PFSK-1 (cell line): Measurements from ENCODE around the gene SPNS3.

ENCODE experiments used
- FOXP2 ChIP-seq: optimal IDR thresholded peaks from 2 replicates; pipeline ENCODE3; 2011; ENCODE audit warnings: borderline replicate concordance, control low read depth, inconsistent platforms; ENCODE audit not compliant: insufficient read depth; ENCODE audit errors: extremely low read length, extremely low read depth
- POLR2AphosphoS5 ChIP-seq: IDR thresholded peaks from 2 replicates; pipeline ENCODE4 v1.6.1; 2012; ENCODE audit warnings: low read depth, mild to moderate bottlenecking, control low read depth, low read length, moderate library complexity
- SIN3A ChIP-seq: IDR thresholded peaks from 2 replicates; pipeline ENCODE4 v1.6.1; 2012; ENCODE audit warnings: mild to moderate bottlenecking, low read length, moderate library complexity, borderline replicate concordance; ENCODE audit not compliant: insufficient read depth
- TAF1 ChIP-seq: IDR thresholded peaks from 2 replicates; pipeline ENCODE4 v1.6.1; 2012; ENCODE audit warnings: low read length, control low read depth, borderline replicate concordance; ENCODE audit not compliant: insufficient read depth
- TF ChIP-seq, protein P1 (sequence below), 2 experiments: IDR thresholded peaks; 2 replicates each; pipeline versions ENCODE4 v1.6.1 to v1.8.0; 2011 to 2012; ENCODE audit warnings: low read depth in 2 of 2, low read length in 2 of 2, control low read depth in 1 of 2, inconsistent platforms in 1 of 2, mild to moderate bottlenecking in 1 of 2, moderate library complexity in 1 of 2; ENCODE audit not compliant: insufficient read depth in 1 of 2

GRCh38 chr17:4474093-4474492 lies 40.4 kb downstream of the SPNS3 start:
- TF ChIP-seq, protein P1, sequence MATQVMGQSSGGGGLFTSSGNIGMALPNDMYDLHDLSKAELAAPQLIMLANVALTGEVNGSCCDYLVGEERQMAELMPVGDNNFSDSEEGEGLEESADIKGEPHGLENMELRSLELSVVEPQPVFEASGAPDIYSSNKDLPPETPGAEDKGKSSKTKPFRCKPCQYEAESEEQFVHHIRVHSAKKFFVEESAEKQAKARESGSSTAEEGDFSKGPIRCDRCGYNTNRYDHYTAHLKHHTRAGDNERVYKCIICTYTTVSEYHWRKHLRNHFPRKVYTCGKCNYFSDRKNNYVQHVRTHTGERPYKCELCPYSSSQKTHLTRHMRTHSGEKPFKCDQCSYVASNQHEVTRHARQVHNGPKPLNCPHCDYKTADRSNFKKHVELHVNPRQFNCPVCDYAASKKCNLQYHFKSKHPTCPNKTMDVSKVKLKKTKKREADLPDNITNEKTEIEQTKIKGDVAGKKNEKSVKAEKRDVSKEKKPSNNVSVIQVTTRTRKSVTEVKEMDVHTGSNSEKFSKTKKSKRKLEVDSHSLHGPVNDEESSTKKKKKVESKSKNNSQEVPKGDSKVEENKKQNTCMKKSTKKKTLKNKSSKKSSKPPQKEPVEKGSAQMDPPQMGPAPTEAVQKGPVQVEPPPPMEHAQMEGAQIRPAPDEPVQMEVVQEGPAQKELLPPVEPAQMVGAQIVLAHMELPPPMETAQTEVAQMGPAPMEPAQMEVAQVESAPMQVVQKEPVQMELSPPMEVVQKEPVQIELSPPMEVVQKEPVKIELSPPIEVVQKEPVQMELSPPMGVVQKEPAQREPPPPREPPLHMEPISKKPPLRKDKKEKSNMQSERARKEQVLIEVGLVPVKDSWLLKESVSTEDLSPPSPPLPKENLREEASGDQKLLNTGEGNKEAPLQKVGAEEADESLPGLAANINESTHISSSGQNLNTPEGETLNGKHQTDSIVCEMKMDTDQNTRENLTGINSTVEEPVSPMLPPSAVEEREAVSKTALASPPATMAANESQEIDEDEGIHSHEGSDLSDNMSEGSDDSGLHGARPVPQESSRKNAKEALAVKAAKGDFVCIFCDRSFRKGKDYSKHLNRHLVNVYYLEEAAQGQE (IDR thresholded peaks at IDR 0.05; ENCODE audit: insufficient read depth in 1 of 2, low read depth in 2 of 2, low read length in 2 of 2) = no peak
- TF ChIP-seq SIN3A = no peak
- TF ChIP-seq POLR2AphosphoS5 = no peak
- TF ChIP-seq FOXP2 = no peak
- TF ChIP-seq TAF1 = no peak
